Transverse colon (tissue), 4 donors: Measurements from ENCODE around the gene RETN.

ENCODE experiments used
- CTCF ChIP-seq, 5 experiments: fragments of 200-600 bp in 3 of 5; fragments of 450-650 bp in 2 of 5; sonication (generic) in 3 of 5; IDR thresholded peaks; 1 replicate in 2 of 5; 2 replicates in 3 of 5; pipeline ENCODE4 v1.5.1; 2016 to 2017; ENCODE audit warnings: antibody characterized with exemption in 5 of 5, inconsistent platforms in 3 of 5, mild to moderate bottlenecking in 2 of 5, moderate library complexity in 1 of 5
- EP300 ChIP-seq: sonication (generic); formaldehyde crosslinking; IDR thresholded peaks from one replicate; pipeline ENCODE4 v1.6.1; 2017; ENCODE audit warnings: antibody characterized with exemption, low read depth
- POLR2AphosphoS5 ChIP-seq, 3 donors: sonication (generic); formaldehyde crosslinking; IDR thresholded peaks; one replicate each; pipeline ENCODE4 v1.6.1; 2016; ENCODE audit warnings: antibody characterized with exemption in 3 of 3

GRCh38 chr19:7625763-7626372 lies 43.0 kb upstream of the RETN start:
- TF ChIP-seq CTCF (IDR thresholded peaks at IDR 0.05) (no peak), POLR2AphosphoS5 (IDR thresholded peaks at IDR 0.05) (no peak), EP300 (no peak)
